ENCODE results near the gene ZBTB3. TPM values are rescaled to one million over a fixed set of nuclear protein-coding genes. Genes with fewer than 3 reads are reported as not detected.

The ZBTB3 gene
- total RNA-seq, 1 donor from 2014 or later = 11.2 TPM

DNA sequence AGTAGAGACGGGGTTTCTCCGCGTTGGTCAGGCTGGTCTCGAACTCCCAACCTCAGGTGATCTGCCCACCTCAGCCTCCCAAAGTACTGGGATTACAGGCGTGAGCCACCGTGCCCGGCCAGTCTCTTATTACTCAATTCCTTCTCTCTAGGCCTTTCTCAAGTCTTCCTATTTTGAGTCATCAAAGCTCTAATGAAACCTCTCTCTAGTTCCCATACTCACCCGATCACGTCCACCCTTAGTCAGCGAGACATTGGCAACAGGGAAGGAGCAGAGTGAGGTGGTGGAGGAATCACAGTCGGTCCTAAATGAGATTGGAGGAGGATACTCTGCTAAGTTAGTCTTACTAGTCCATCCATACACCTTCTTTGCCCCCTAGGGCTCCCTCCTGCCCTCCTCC, 51.7 kb downstream of the ZBTB3 start:
- Histone ChIP-seq H3K4me1 (ENCODE audit: insufficient read depth, low read length) (peaks cover 16% of the 10 kb centered on the region), H3K27me3 (ENCODE audit: insufficient read depth, low read length) (no peaks in the 10 kb centered on the region), H3K27ac (ENCODE audit: low read depth, low read length) (no peak overlapping the region), H3K4me2 (ENCODE audit: low read length) (no peak overlapping the region), H3K79me2 (ENCODE audit: insufficient read depth, low read length) (peaks cover 5% of the 10 kb centered on the region), H3K4me3 (ENCODE audit: insufficient read depth, low read depth, low read length) (no peak overlapping the region), H2AFZ (ENCODE audit: low read depth, low read length) (no peak overlapping the region), H3K36me3 (ENCODE audit: insufficient read depth, low read length) (peaks cover 10% of the 10 kb centered on the region), H3K9ac (ENCODE audit: low read length) (no peak overlapping the region), H3K9me3 (ENCODE audit: insufficient read depth, low read depth, low read length) (no peaks in the 10 kb centered on the region), H4K20me1 (ENCODE audit: insufficient read depth, low read length) (no peaks in the 10 kb centered on the region)
- FAIRE-seq = no peak
- peaks cover 14% of the 10 kb centered on the region for H3K4me1 Mint-ChIP-seq (ENCODE audit: low read depth, unreplicated experiment)
- H3K27me3 Mint-ChIP-seq (ENCODE audit: low read depth, unreplicated experiment) = no peaks in the 10 kb centered on the region
- TF ChIP-seq CTCF (IDR thresholded peaks at IDR 0.05; ENCODE audit: insufficient read depth, low read depth, low read length) (no peak), EZH2 (IDR thresholded peaks at IDR 0.05; ENCODE audit: insufficient read depth, low read length) (no peak)
- H3K9me3 Mint-ChIP-seq (ENCODE audit: unreplicated experiment) = no peaks in the 10 kb centered on the region
- peaks cover 8% of the 10 kb centered on the region for H3K36me3 Mint-ChIP-seq (ENCODE audit: low read depth, unreplicated experiment)
- no peak for DNase-seq (ENCODE audit: low read depth)
- H3K4me3 Mint-ChIP-seq (ENCODE audit: unreplicated experiment) = peak overlapping the region; percentile 41
- no peak overlapping the region for H3K27ac Mint-ChIP-seq (ENCODE audit: unreplicated experiment)

Small RNA genes within 50 kb of the gene (microRNA-seq; reads per million reads assigned to microRNA genes)
- gene MIR6514 (4.7 reads per million, percentile 19 among the genes with 10 or more reads in this experiment), gene MIR6748 (0.82 reads per million)

Other genes starting within 250 kb of the ZBTB3 start
- gene AHNAK, start 207.4 kb downstream of the ZBTB3 start, total RNA-seq = 305 and 378 TPM in 2 replicates
- gene EEF1G, start 180.3 kb downstream of the ZBTB3 start, total RNA-seq = 1,185 and 1,298 TPM in 2 replicates
- 16.8 and 18.3 TPM in 2 replicates for gene TUT1, start 162.6 kb downstream of the ZBTB3 start, total RNA-seq
- gene MTA2, start 152.3 kb downstream of the ZBTB3 start, total RNA-seq = 123 and 136 TPM in 2 replicates
- 25.5 and 29.8 TPM in 2 replicates for gene EML3, start 141.4 kb downstream of the ZBTB3 start, total RNA-seq
- 0.79 and 1.3 TPM in 2 replicates for gene ROM1, start 140.9 kb downstream of the ZBTB3 start, total RNA-seq
- gene B3GAT3, start 132.2 kb downstream of the ZBTB3 start, total RNA-seq = 52.4 and 54.5 TPM in 2 replicates
- 323 and 344 TPM in 2 replicates for gene GANAB, start 107.5 kb downstream of the ZBTB3 start, total RNA-seq
- gene INTS5, start 100.9 kb downstream of the ZBTB3 start, total RNA-seq = 16.7 and 18.4 TPM in 2 replicates
- gene C11orf98, start 89.0 kb downstream of the ZBTB3 start, total RNA-seq = 60.0 and 69.8 TPM in 2 replicates
- gene CSKMT, start 88.8 kb downstream of the ZBTB3 start, total RNA-seq = 15.6 and 23.3 TPM in 2 replicates
- 7.2 and 8.7 TPM in 2 replicates for gene UQCC3, start 82.5 kb downstream of the ZBTB3 start, total RNA-seq
- gene LBHD1, start 81.9 kb downstream of the ZBTB3 start, total RNA-seq = 6.4 and 8.0 TPM in 2 replicates
- 80.0 and 89.8 TPM in 2 replicates for gene UBXN1, start 75.1 kb downstream of the ZBTB3 start, total RNA-seq
- gene LRRN4CL, start 64.6 kb downstream of the ZBTB3 start, total RNA-seq = 0.17 and 0.43 TPM in 2 replicates
- 51.1 and 55.0 TPM in 2 replicates for gene BSCL2, start 46.7 kb downstream of the ZBTB3 start, total RNA-seq
- gene GNG3, start 46.5 kb downstream of the ZBTB3 start, total RNA-seq = 0.46 TPM in 1 of 2 replicates, not detected in the other
- 39.9 and 40.0 TPM in 2 replicates for gene HNRNPUL2, start 26.7 kb downstream of the ZBTB3 start, total RNA-seq
- gene TTC9C, start 25.7 kb downstream of the ZBTB3 start, total RNA-seq = 51.9 and 60.8 TPM in 2 replicates
- 88.3 and 89.1 TPM in 2 replicates for gene POLR2G, start 7.4 kb upstream of the ZBTB3 start, total RNA-seq
- 14.7 and 15.1 TPM in 2 replicates for gene TAF6L, start 17.2 kb upstream of the ZBTB3 start, total RNA-seq
- 51.3 and 57.5 TPM in 2 replicates for gene TMEM179B, start 33.2 kb upstream of the ZBTB3 start, total RNA-seq
- 7.8 and 11.3 TPM in 2 replicates for gene TMEM223, start 37.8 kb upstream of the ZBTB3 start, total RNA-seq
- gene NXF1, start 51.3 kb upstream of the ZBTB3 start, total RNA-seq = 51.4 and 55.9 TPM in 2 replicates
- 44.2 and 45.7 TPM in 2 replicates for gene STX5, start 77.9 kb upstream of the ZBTB3 start, total RNA-seq
- not detected in 2 replicates for gene TEX54, start 78.7 kb upstream of the ZBTB3 start, total RNA-seq
- 46.8 and 53.5 TPM in 2 replicates for gene WDR74, start 85.4 kb upstream of the ZBTB3 start, total RNA-seq
- 588 and 592 TPM in 2 replicates for gene SLC3A2, start 126.7 kb upstream of the ZBTB3 start, total RNA-seq
- gene CHRM1, start 167.2 kb upstream of the ZBTB3 start, total RNA-seq = not detected in 2 replicates
- gene SLC22A6, start 230.8 kb upstream of the ZBTB3 start, total RNA-seq = not detected in 2 replicates